Adipocyte (in vitro differentiated cells): ENCODE measurements around the gene FANCG.

Experiments used
- DNase-seq: peaks from one replicate; pipeline ENCODE4 v3.0.0-alpha.2; 2015; ENCODE audit warnings: low read depth
- H3K27me3 ChIP-seq: replicated peaks from 2 replicates; pipeline ENCODE4 v1.7.0; 2013; ENCODE audit warnings: mild to moderate bottlenecking, low read length, moderate library complexity; ENCODE audit not compliant: control insufficient read depth, insufficient read depth
- H3K36me3 ChIP-seq: 2 replicates; pipeline ENCODE4 v1.7.0; 2013; ENCODE audit warnings: low read length, mild to moderate bottlenecking, moderate library complexity; ENCODE audit not compliant: control insufficient read depth, insufficient read depth, severe bottlenecking
- H3K4me1 ChIP-seq: 2 replicates; pipeline ENCODE4 v1.7.0; 2013; ENCODE audit warnings: mild to moderate bottlenecking, low read length, moderate library complexity; ENCODE audit not compliant: control insufficient read depth, insufficient read depth
- H3K4me3 ChIP-seq: 2 replicates; pipeline ENCODE4 v1.7.0; 2013; ENCODE audit warnings: mild to moderate bottlenecking, low read length, moderate library complexity
- H3K9ac ChIP-seq: 2 replicates; pipeline ENCODE4 v1.7.0; 2013; ENCODE audit warnings: mild to moderate bottlenecking, low read length, moderate library complexity
- H3K9me3 ChIP-seq: 2 replicates; pipeline ENCODE4 v1.7.0; 2013; ENCODE audit warnings: mild to moderate bottlenecking, low read length, moderate library complexity; ENCODE audit not compliant: control insufficient read depth

The FANCG gene

GRCh38 chr9:35097573-35097972 is 17.8 kb upstream of the FANCG start:
- Histone ChIP-seq H3K9ac (no peak overlapping the region), H3K27me3 (no peaks in the 10 kb centered on the region), H3K4me3 (no peak overlapping the region), H3K36me3 (peaks cover 47% of the 10 kb centered on the region), H3K9me3 (no peaks in the 10 kb centered on the region), H3K4me1 (peaks cover 12% of the 10 kb centered on the region)
- DNase-seq: no peak

- Histone ChIP-seq H3K4me3 (peak within 1 kb of the TSS; percentile 92), H3K36me3 (peaks cover 53% of the 10 kb centered on the region), H3K9me3 (no peaks in the 10 kb centered on the region), H3K27me3 (no peaks in the 10 kb centered on the region), H3K9ac (peak within 1 kb of the TSS; percentile 94), H3K4me1 (no peaks in the 10 kb centered on the region)
- DNase-seq: peak; percentile 93
These were observed 16.5 kb upstream of the FANCG start, which contains the start of gene PIGO for GRCh38 chr9:35096035-35096849. PIGO (minus strand) TSS chr9:35096591; CDS start chr9:35095565, 1,026 bp downstream.

- Histone ChIP-seq H3K4me1 (no peaks in the 10 kb centered on the region), H3K9ac (no peak overlapping the region), H3K36me3 (peaks cover 68% of the 10 kb centered on the region), H3K4me3 (no peak overlapping the region), H3K9me3 (no peaks in the 10 kb centered on the region), H3K27me3 (no peaks in the 10 kb centered on the region)
- no peak for DNase-seq
These were observed 11.8 kb upstream of the FANCG start for GRCh38 chr9:35091536-35091935.

GRCh38 chr9:35089434-35089833 is 9.7 kb upstream of the FANCG start:
- peaks cover 68% of the 10 kb centered on the region for H3K36me3 ChIP-seq
- DNase-seq: no peak
- no peak overlapping the region for H3K9ac ChIP-seq
- no peaks in the 10 kb centered on the region for H3K4me1 ChIP-seq
- H3K9me3 ChIP-seq: no peaks in the 10 kb centered on the region
- H3K4me3 ChIP-seq: no peak overlapping the region
- no peaks in the 10 kb centered on the region for H3K27me3 ChIP-seq

- no peak overlapping the region for H3K9ac ChIP-seq
- H3K27me3 ChIP-seq: no peaks in the 10 kb centered on the region
- H3K9me3 ChIP-seq: no peaks in the 10 kb centered on the region
- no peak overlapping the region for H3K4me3 ChIP-seq
- H3K4me1 ChIP-seq: peaks cover 3% of the 10 kb centered on the region
- peaks cover 26% of the 10 kb centered on the region for H3K36me3 ChIP-seq
- DNase-seq: no peak
These were observed 5.3 kb upstream of the FANCG start for GRCh38 chr9:35085078-35085477.

GRCh38 chr9:35079041-35079425 is 709 bp downstream of the FANCG start:
- H3K27me3 ChIP-seq: no peaks in the 10 kb centered on the region
- H3K4me1 ChIP-seq: peaks cover 15% of the 10 kb centered on the region
- no peaks in the 10 kb centered on the region for H3K9me3 ChIP-seq
- no peak for DNase-seq
- peak overlapping the region; percentile 81 for H3K9ac ChIP-seq
- H3K36me3 ChIP-seq: peaks cover 7% of the 10 kb centered on the region
- H3K4me3 ChIP-seq: peak overlapping the region; percentile 80

- Histone ChIP-seq H3K4me3 (no peak overlapping the region), H3K27me3 (no peaks in the 10 kb centered on the region), H3K36me3 (peaks cover 7% of the 10 kb centered on the region), H3K9ac (no peak overlapping the region), H3K4me1 (peaks cover 19% of the 10 kb centered on the region), H3K9me3 (no peaks in the 10 kb centered on the region)
- DNase-seq: no peak
These were observed 1.7 kb downstream of the FANCG start for GRCh38 chr9:35078066-35078465.

- no peaks in the 10 kb centered on the region for H3K27me3 ChIP-seq
- no peaks in the 10 kb centered on the region for H3K9me3 ChIP-seq
- H3K4me3 ChIP-seq: no peak overlapping the region
- DNase-seq: no peak
- H3K9ac ChIP-seq: no peak overlapping the region
- H3K36me3 ChIP-seq: peaks cover 7% of the 10 kb centered on the region
- H3K4me1 ChIP-seq: peaks cover 23% of the 10 kb centered on the region
These were observed 2.9 kb downstream of the FANCG start for GRCh38 chr9:35076848-35077247.

GRCh38 chr9:35075358-35075757 is 4.4 kb downstream of the FANCG start:
- Histone ChIP-seq H3K9ac (no peak overlapping the region), H3K4me1 (peaks cover 26% of the 10 kb centered on the region), H3K4me3 (no peak overlapping the region), H3K9me3 (no peaks in the 10 kb centered on the region), H3K27me3 (no peaks in the 10 kb centered on the region), H3K36me3 (peaks cover 7% of the 10 kb centered on the region)
- DNase-seq: no peak

- Histone ChIP-seq H3K9me3 (no peaks in the 10 kb centered on the region), H3K4me1 (peaks cover 30% of the 10 kb centered on the region), H3K9ac (no peak overlapping the region), H3K36me3 (peaks cover 7% of the 10 kb centered on the region), H3K27me3 (no peaks in the 10 kb centered on the region), H3K4me3 (no peak overlapping the region)
- DNase-seq: no peak
These were observed 5.0 kb downstream of the FANCG start for GRCh38 chr9:35074791-35075190.

GRCh38 chr9:35074141-35074540 is 5.6 kb downstream of the FANCG start:
- no peaks in the 10 kb centered on the region for H3K27me3 ChIP-seq
- DNase-seq: no peak
- H3K4me1 ChIP-seq: peaks cover 34% of the 10 kb centered on the region
- no peak overlapping the region for H3K4me3 ChIP-seq
- H3K9me3 ChIP-seq: no peaks in the 10 kb centered on the region
- peaks cover 7% of the 10 kb centered on the region for H3K36me3 ChIP-seq
- no peak overlapping the region for H3K9ac ChIP-seq

GRCh38 chr9:35073279-35073612 is 6.5 kb downstream of the FANCG start:
- Histone ChIP-seq H3K9ac (peak overlapping the region; percentile 68), H3K9me3 (no peaks in the 10 kb centered on the region), H3K4me1 (peaks cover 34% of the 10 kb centered on the region), H3K4me3 (peak overlapping the region; percentile 76), H3K36me3 (peaks cover 9% of the 10 kb centered on the region), H3K27me3 (no peaks in the 10 kb centered on the region)
- no peak for DNase-seq
